Omental fat pad (tissue), 4 donors: ENCODE data around the gene HSF5. TPM values are rescaled to one million over a fixed set of nuclear protein-coding genes. Genes with fewer than 3 reads are reported as not detected.
"Not testable (repeated sequence)": the region's sequence is repeated elsewhere in the genome, so short reads cannot be mapped to it uniquely, and the experiment has no call there.

Experiments used
- ATAC-seq: fragments of 150-250 bp; one replicate; pipeline ENCODE4 v1.9.1; 2016; ENCODE audit warnings: mild to moderate bottlenecking, moderate library complexity; ENCODE audit not compliant: low FRiP score
- DNase-seq: peaks from one replicate; pipeline ENCODE4 v3.0.0-alpha.2; 2019; ENCODE audit warnings: low spot score
- total RNA-seq, 4 donors: library from RNA; depleted of rRNA; stranded (reverse); fragments of >200 nt; gene quantifications; one replicate each; pipeline ENCODE4 v1.1.0, GENCODE V29; 2016
- TF ChIP-seq, protein P1 (sequence below), 3 donors: fragments of 450-650 bp; IDR thresholded peaks; one replicate each; pipeline ENCODE4 v1.5.1; 2016 to 2017; ENCODE audit warnings: antibody characterized with exemption in 3 of 3, mild to moderate bottlenecking in 3 of 3, moderate library complexity in 2 of 3

Gene HSF5
- total RNA-seq, 4 donors from 2014 or later = 0.13 to 0.24 TPM; not detected in 2

DNA sequence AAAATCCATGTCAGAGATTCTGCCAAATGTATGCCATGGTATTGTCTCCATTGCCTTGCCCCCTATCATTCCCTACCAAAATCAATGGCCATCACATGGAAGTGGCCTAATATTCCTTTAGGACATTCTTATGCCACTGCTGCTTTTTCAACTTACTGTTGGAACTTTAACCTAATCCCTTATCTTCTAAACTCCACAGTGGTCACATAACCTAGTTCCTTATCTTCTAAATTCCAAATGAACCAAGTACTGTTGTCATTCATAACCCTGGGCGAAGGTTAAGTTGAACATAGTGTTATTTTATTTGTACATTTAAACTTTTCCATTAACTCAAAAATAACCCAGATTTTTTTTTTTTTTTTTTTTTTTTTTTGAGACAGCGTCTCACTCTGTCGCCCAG, 3.6 kb downstream of the HSF5 start:
- DNase-seq = no peak
- TF ChIP-seq, protein P1, sequence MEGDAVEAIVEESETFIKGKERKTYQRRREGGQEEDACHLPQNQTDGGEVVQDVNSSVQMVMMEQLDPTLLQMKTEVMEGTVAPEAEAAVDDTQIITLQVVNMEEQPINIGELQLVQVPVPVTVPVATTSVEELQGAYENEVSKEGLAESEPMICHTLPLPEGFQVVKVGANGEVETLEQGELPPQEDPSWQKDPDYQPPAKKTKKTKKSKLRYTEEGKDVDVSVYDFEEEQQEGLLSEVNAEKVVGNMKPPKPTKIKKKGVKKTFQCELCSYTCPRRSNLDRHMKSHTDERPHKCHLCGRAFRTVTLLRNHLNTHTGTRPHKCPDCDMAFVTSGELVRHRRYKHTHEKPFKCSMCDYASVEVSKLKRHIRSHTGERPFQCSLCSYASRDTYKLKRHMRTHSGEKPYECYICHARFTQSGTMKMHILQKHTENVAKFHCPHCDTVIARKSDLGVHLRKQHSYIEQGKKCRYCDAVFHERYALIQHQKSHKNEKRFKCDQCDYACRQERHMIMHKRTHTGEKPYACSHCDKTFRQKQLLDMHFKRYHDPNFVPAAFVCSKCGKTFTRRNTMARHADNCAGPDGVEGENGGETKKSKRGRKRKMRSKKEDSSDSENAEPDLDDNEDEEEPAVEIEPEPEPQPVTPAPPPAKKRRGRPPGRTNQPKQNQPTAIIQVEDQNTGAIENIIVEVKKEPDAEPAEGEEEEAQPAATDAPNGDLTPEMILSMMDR (IDR thresholded peaks at IDR 0.05) = no peak
- ATAC-seq = no peak

DNA sequence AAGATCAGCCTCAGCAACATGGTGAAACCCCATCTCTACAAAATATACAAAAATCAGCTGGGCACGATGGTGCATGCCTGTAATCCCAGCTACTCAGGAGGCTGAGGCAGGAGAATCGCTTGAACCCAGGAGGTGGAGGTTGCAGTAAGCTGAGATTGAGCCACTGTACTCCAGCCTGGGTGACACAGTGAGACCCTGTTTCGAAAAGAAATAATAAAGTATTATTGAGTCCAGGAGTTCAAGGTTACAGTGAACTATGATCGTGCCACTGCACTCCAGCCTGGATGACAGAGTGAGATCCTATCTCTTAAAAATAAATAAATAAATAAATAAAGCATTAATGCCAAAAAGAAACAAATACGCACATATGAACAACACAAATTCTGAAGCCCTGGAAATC, 6.4 kb downstream of the HSF5 start:
- not testable (repeated sequence) for DNase-seq, ATAC-seq

DNA sequence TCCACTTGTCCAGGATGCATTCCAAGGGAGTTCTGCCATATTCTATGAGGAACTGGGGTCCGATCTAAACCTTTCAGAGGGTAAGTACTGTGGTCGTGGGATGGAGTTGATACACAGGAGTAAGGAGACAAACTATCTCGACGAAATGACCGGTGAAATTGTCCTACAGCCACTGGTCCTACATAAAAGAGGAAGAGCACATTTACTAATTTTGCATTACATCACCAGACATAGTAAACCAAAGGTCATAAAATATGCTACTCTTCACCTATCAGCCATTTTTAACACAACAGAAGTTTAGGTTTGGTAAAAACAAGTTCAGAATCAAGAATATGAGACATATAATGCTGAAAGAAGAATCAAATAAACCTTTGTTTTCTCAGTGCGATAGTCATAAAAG, 8.1 kb downstream of the HSF5 start:
- DNase-seq = no peak
- TF ChIP-seq, protein P1 (IDR thresholded peaks at IDR 0.05) = no peak
- no peak for ATAC-seq

DNA sequence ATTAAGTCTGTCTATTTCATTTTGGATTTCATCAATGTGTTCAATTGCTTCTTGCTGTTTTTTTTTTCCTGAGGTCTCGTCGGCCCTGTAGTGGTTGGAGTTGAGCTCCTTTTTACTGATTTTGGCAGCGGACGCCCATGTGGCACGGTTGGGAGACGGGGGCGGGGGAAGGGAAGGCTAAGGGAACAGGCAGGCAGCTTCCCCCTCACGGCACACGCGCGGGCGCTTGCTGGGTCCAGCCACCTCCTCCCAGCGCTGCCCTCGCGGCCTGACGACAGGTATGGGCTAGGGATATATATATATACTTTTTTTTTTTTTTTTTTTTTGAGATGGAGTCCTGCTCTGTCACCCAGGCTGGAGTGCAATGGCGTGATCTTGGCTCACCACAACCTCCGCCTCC, 11.4 kb downstream of the HSF5 start:
- TF ChIP-seq, protein P1 (IDR thresholded peaks at IDR 0.05) = no peak
- DNase-seq (no peak), ATAC-seq (no peak)

DNA sequence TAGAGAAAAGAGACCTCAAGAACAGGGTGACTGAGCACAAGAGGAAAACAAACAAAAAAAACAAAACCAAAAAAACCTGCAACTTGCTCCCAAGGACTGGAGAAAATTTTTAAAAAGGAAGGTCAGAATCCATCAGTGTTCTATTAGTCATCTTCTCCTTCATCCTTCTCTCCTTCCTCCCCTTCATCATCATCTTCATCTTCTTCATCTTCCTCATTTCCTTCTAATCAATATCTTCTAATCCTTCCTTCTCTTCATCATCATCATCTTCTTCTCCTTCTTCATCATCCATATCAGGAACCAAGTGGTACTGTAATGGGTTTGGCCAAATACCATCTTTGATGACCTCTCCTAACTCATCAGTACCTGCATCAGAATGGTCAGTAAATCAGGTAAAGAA, 12.2 kb downstream of the HSF5 start:
- ATAC-seq (no peak), DNase-seq (no peak)
- TF ChIP-seq, protein P1 (IDR thresholded peaks at IDR 0.05) = no peak

DNA sequence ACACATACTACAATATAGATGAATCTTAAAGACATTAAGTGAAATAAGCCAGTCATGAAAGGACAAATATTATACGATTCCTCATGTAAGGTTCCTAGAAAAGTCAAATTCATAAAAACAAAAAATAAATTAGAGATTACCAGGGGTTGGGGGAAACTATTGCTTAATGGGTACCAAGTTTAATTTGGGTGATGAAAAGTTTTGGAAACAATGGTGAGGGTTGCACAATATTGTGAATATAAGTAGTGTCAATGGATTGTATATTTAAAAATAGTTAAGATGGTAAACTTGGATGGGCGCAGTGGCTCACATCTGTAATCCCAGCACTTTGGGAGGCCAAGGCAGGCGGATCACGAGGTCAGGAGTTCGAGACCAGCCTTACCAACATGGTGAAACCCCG, 17.9 kb downstream of the HSF5 start:
- DNase-seq (no peak), ATAC-seq (no peak)
- TF ChIP-seq, protein P1 (IDR thresholded peaks at IDR 0.05) = no peak

DNA sequence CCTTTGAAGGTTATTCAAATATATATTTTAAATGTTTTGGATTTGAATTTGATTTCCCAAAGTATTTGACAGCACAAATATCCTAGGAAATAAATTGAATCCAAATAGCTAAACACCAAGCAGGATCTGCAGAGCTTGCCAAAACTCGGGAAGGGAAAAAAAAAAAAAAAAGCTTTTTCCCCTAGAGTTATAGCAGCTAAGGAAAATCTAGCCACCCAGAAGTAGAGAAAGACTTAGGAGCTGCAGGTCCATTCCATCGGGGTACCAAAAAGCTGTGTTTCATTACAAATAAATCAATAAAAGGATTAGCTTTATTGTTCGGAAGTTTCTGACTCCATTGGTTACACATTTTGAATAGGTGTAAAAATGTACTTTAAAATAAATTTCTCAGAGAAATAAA, 19.3 kb downstream of the HSF5 start:
- DNase-seq (no peak), ATAC-seq (no peak)
- TF ChIP-seq, protein P1 (IDR thresholded peaks at IDR 0.05) = no peak

DNA sequence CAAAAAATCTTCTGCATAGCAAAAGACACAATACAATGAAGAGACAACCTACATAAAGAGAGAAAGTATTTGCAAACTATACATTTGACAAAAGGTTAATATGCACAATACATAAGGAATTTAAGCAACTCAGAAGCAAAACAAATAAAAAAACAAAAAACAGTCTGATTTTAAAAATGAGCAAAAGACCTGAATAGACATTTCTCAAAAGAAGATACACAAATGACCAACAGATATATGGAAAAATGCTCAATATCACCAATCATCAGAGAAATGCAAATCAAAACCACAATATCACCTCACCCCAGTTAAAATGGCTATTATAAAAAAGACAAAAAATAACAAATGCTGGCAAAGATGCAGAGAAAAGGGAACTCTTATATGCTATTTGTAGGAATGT, 32.7 kb downstream of the HSF5 start:
- no peak for DNase-seq

More for the DNA sequence above, 32.7 kb downstream of the HSF5 start:
- TF ChIP-seq, protein P1 (IDR thresholded peaks at IDR 0.05) = no peak
- no peak for ATAC-seq
